K562 (cell line): ENCODE results near the gene ARHGAP30. TPM values are rescaled to one million over a fixed set of nuclear protein-coding genes. Genes with fewer than 3 reads are reported as not detected.
A peak's percentile ranks its signal among the peaks of the same experiment; 100 is the strongest.

Experiments used
- ATAC-seq: fragments of 200-7000 bp; cut with Tn5 transposase; 3 replicates; pipeline ENCODE4 v1.9.1; 2020; ENCODE audit warnings: moderate library complexity
- BruUV-seq: library from RNA; stranded (reverse); fragments of 400-500 nt; replicated peaks from 2 replicates; lab custom pipeline; 2021; lab: Mats Ljungman, UMichigan
- CTCF ChIA-PET: fragments of 300-600 bp; formaldehyde crosslinking; extraction: SDS; loops from one replicate; lab custom pipeline; 2021; ENCODE audit warnings: low intra/inter-chr PET ratio; lab: Yijun Ruan, JAX
- POLR2A ChIA-PET: fragments of 300-600, 350-650 bp; sonication (Branson Sonifier 250); formaldehyde crosslinking; extraction: SDS; loops from one replicate; lab custom pipeline; 2021; ENCODE audit warnings: antibody characterized with exemption, inconsistent platforms; lab: Yijun Ruan, JAX
- DNase-seq, 4 experiments: peaks; one replicate each; pipeline versions ENCODE4 v3.0.0 to v3.0.0-alpha.2; 2011 to 2018; ENCODE audit warnings: low spot score in 3 of 4, mixed read lengths in 3 of 4; ENCODE audit errors: extremely low read depth in 1 of 4
- FAIRE-seq: peaks from 2 replicates; lab custom pipeline; 2011; peaks lifted over from hg19 to GRCh38; lab: Jason Lieb, UNC
- H2AFZ ChIP-seq: 2 replicates; pipeline ENCODE4 v1.6.0; 2011; ENCODE audit warnings: low read depth, low read length, control low read depth, inconsistent platforms
- H3K27ac ChIP-seq: fragments of 200-600 bp; 3 replicates; pipeline ENCODE4 v1.8.0; 2011; ENCODE audit warnings: low read depth, mild to moderate bottlenecking, control low read depth, inconsistent platforms, low read length, moderate library complexity, mixed read lengths; ENCODE audit errors: extremely low read depth
- H3K27me3 ChIP-seq, 2 experiments: fragments of 300-600 bp in 1 of 2; 2 replicates in 1 of 2; 3 replicates in 1 of 2; pipeline versions ENCODE4 v1.6.0 to v1.8.0; 2011; ENCODE audit warnings: inconsistent platforms in 2 of 2, low read length in 2 of 2, mild to moderate bottlenecking in 1 of 2, mixed read lengths in 1 of 2, moderate library complexity in 1 of 2; ENCODE audit not compliant: control insufficient read depth in 2 of 2, insufficient read depth in 2 of 2
- H3K36me3 ChIP-seq: fragments of 300-600 bp; 3 replicates; pipeline ENCODE4 v1.8.0; 2011; ENCODE audit warnings: mild to moderate bottlenecking, low read length, inconsistent platforms; ENCODE audit not compliant: control insufficient read depth, insufficient read depth
- H3K4me1 ChIP-seq, 2 experiments: fragments of 200-600 bp in 1 of 2; replicated peaks in 1 of 2; 2 replicates in 1 of 2; 3 replicates in 1 of 2; pipeline versions ENCODE4 v1.5.1 to v1.8.0; 2011; ENCODE audit warnings: inconsistent platforms in 2 of 2, low read length in 2 of 2, mild to moderate bottlenecking in 1 of 2, mixed read lengths in 1 of 2, moderate library complexity in 1 of 2; ENCODE audit not compliant: control insufficient read depth in 2 of 2, insufficient read depth in 2 of 2
- H3K4me2 ChIP-seq: 2 replicates; pipeline ENCODE4 v1.6.1; 2011; ENCODE audit warnings: low read length, control low read depth, inconsistent platforms, mixed read lengths; ENCODE audit not compliant: insufficient read depth
- H3K4me3 ChIP-seq: fragments of 200-600 bp; sonication (generic), shearing (Covaris generic); 2 replicates; pipeline ENCODE4 v1.5.1; 2016; ENCODE audit warnings: control low read depth, inconsistent platforms
- H3K79me2 ChIP-seq: fragments of 200-600 bp; 3 replicates; pipeline ENCODE4 v1.8.0; 2011; ENCODE audit warnings: low read length, inconsistent platforms; ENCODE audit not compliant: control insufficient read depth, insufficient read depth
- H3K9ac ChIP-seq, 2 experiments: 2 replicates each; pipeline versions ENCODE4 v1.6.0 to v1.6.1; 2011; ENCODE audit warnings: low read depth in 2 of 2, low read length in 2 of 2, control low read depth in 1 of 2, inconsistent platforms in 1 of 2, mild to moderate bottlenecking in 1 of 2, mixed read lengths in 1 of 2; ENCODE audit not compliant: insufficient read depth in 1 of 2
- H3K9me1 ChIP-seq: one replicate; pipeline ENCODE4 v1.6.0; 2011; ENCODE audit warnings: inconsistent platforms, mild to moderate bottlenecking, low read length, moderate library complexity; ENCODE audit not compliant: control insufficient read depth, insufficient read depth
- H3K9me3 ChIP-seq: replicated peaks from 2 replicates; pipeline ENCODE4 v1.5.1; 2011; ENCODE audit warnings: low read depth, low read length, inconsistent platforms; ENCODE audit not compliant: control insufficient read depth, insufficient read depth
- H4K20me1 ChIP-seq: replicated peaks from 2 replicates; pipeline ENCODE4 v1.6.1; 2011; ENCODE audit warnings: low read length, inconsistent platforms, mixed read lengths; ENCODE audit not compliant: control insufficient read depth, insufficient read depth
- EZH2 ChIP-seq: IDR thresholded peaks from 2 replicates; pipeline ENCODE4 v1.6.1; 2012; ENCODE audit warnings: low read depth, mild to moderate bottlenecking, inconsistent platforms, low read length, borderline replicate concordance
- KDM1A ChIP-seq, 2 experiments: fragments of 450-650 bp; IDR thresholded peaks; 2 replicates each; pipeline ENCODE4 v1.6.1; 2016; ENCODE audit warnings: mild to moderate bottlenecking in 2 of 2
- MYBL2 ChIP-seq, 2 experiments: fragments of 450-650 bp in 1 of 2; sonication (generic) in 1 of 2; formaldehyde crosslinking in 1 of 2; IDR thresholded peaks; 2 replicates each; pipeline versions ENCODE4 v1.6.1 to v1.8.1; 2017 to 2022; ENCODE audit warnings: borderline replicate concordance in 1 of 2, inconsistent platforms in 1 of 2, low read depth in 1 of 2, mild to moderate bottlenecking in 1 of 2, missing genetic modification reagents in 1 of 2, moderate library complexity in 1 of 2
- SMARCC2 ChIP-seq: fragments of 450-650 bp; IDR thresholded peaks from 2 replicates; pipeline ENCODE4 v1.6.1; 2017; ENCODE audit warnings: antibody characterized with exemption, moderate library complexity, mild to moderate bottlenecking, low read depth
- SRSF9 ChIP-seq: fragments of 200-400 bp; formaldehyde crosslinking; IDR thresholded peaks from 2 replicates; pipeline ENCODE4 v1.6.1; 2017; ENCODE audit warnings: low read depth, low read length, borderline replicate concordance
- TAF15 ChIP-seq: fragments of 200-400 bp; formaldehyde crosslinking; IDR thresholded peaks from 2 replicates; pipeline ENCODE4 v1.6.1; 2017; ENCODE audit warnings: mild to moderate bottlenecking, low read depth, low read length, moderate library complexity
- WGBS: fragments of 100-300 bp; shearing (Covaris generic); methylation state at CpG from one replicate; pipeline ENCODE4 v1.1.6; 2016; ENCODE audit warnings: low coverage, mixed read lengths; ENCODE audit not compliant: insufficient coverage; ENCODE audit errors: missing lambda C conversion rate; 5-methylcytosine and 5-hydroxymethylcytosine counted together
- in situ Hi-C: fragments of 300-500 bp; cut with MboI; formaldehyde crosslinking; loops from 4 replicates; pipeline ENCODE4 v1.15.0; 2018; ENCODE audit warnings: inconsistent platforms, mixed read lengths
- intact Hi-C: fragments of 100-400 bp; cut with micrococcal nuclease; formaldehyde crosslinking; loops from 2 replicates; pipeline ENCODE4 v1.14.2; 2022
- polyA plus RNA-seq, 8 experiments: library from polyadenylated mRNA; depleted of rRNA in 4 of 8; stranded (reverse) in 5 of 8; unstranded in 3 of 8; fragments of >200 nt; fragmentation: Nextera tagmentation in 2 of 8; fragmentation: Illumina TruSeq in 1 of 8; extraction: Ambion mirVana in 2 of 8; extraction: Trizol in 1 of 8; gene quantifications; 2 replicates each; pipeline versions ENCODE4 v1.2.1 to v1.2.3, GENCODE V29; 2011 to 2014; ENCODE audit warnings: inconsistent platforms in 1 of 8, missing spikeins in 1 of 8
- total RNA-seq, 7 experiments: library from RNA; depleted of rRNA in 6 of 7; stranded (reverse); fragments of >200 nt in 6 of 7; fragmentation: Illumina TruSeq in 2 of 7; extraction: Trizol in 2 of 7; gene quantifications; 2 replicates each; pipeline versions ENCODE4 v1.2.1 to v1.2.3, GENCODE V29; 2011 to 2021; ENCODE audit warnings: low replicate concordance in 1 of 7
- TF ChIP-seq, protein P1 (sequence below): fragments of 250-450 bp; sonication (Bioruptor Pico); IDR thresholded peaks from 2 replicates; pipeline ENCODE4 v1.4.0; 2020

The ARHGAP30 gene
- total and polyA plus RNA-seq, 9 of the 15 experiments (the other 6 are each of a cell fraction or from before 2014, with no cell fraction given), result 0.01 to 0.73 (median 0.12) TPM

DNA sequence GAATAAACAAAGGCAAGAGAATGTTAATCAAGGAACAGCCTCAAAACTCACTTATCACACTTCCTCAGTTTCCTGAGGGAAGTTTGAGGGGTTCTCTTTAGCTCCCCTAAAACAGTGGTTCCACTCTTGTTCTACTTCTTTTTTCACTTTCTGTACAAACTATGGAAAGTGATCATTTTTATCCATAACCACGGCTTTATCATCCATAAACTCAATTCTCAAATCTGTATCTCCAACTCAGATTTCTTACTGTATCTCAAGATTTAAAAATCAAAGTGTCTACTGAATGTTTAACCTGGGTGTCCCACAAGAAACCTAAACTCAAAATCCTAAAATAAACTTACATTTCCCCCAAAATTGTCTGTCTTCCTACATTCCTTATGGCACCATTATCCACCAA is 44.2 kb upstream of the ARHGAP30 start:
- WGBS, result 65% methylated on average over 1 of the region's 1 CpG
- H3K9me1 ChIP-seq, result no peaks in the 10 kb centered on the region
- H3K4me1 ChIP-seq, result peaks cover 19 to 33% of the 10 kb centered on the region in 2 experiments
- no peak overlapping the region for H3K4me2 ChIP-seq
- TF ChIP-seq MYBL2 (IDR thresholded peaks at IDR 0.05; ENCODE audit: low read depth) (no peak), MYBL2 (CRISPR knock-in tag; IDR thresholded peaks at IDR 0.05; ENCODE audit: borderline replicate concordance) (no peak), KDM1A (IDR thresholded peaks at IDR 0.05) (peak; percentile 51 to 59; a peak in 3 of 4 replicates)
- TF ChIP-seq, all 486 proteins: peak for 1
- FAIRE-seq (no peak), ATAC-seq (no peak), DNase-seq (no peak)
- no peaks in the 10 kb centered on the region for H3K9me3 ChIP-seq
- H3K27ac ChIP-seq, result no peak overlapping the region
- CTCF ChIA-PET, result no interaction called here
- no peak overlapping the region for H3K4me3 ChIP-seq
- no peak overlapping the region for H3K9ac ChIP-seq
- in situ Hi-C loops, result no loop called here
- POLR2A ChIA-PET, result interaction anchor here (1.7 kb wide), 1 partner anchor 19 kb away, joined by 4 read pairs; the partner anchor contains the start of gene DEDD
- peaks cover 98% of the 10 kb centered on the region for H3K79me2 ChIP-seq
- peaks cover 70% of the 10 kb centered on the region for H3K36me3 ChIP-seq
- no TSS peak for BruUV-seq
- intact Hi-C loops, result no loop called here
- H3K27me3 ChIP-seq, result no peaks in the 10 kb centered on the region; a peak in 1 of 5 replicates
- H4K20me1 ChIP-seq, result no peaks in the 10 kb centered on the region; the same call in 1 of the 2 replicates
- no peak overlapping the region for H2AFZ ChIP-seq

GRCh38 chr1:161111527-161111926 is 41.8 kb upstream of the ARHGAP30 start:
- peaks cover 8 to 28% of the 10 kb centered on the region in 2 experiments for H3K4me1 ChIP-seq
- in situ Hi-C loops, result no loop called here
- ATAC-seq, result no peak
- H4K20me1 ChIP-seq, result no peaks in the 10 kb centered on the region; the same call in 1 of the 2 replicates
- intact Hi-C loops, result no loop called here
- CTCF ChIA-PET, result interaction anchor here (0.6 kb wide), 1 partner anchor 111 kb away, joined by 3 read pairs; no protein-coding TSS in a partner anchor
- H3K4me2 ChIP-seq, result no peak overlapping the region
- no peak overlapping the region for H3K4me3 ChIP-seq
- POLR2A ChIA-PET, result interaction anchor here (0.8 to 1.4 kb wide), 2 partner anchors 10 to 430 kb away, joined by 3 to 5 read pairs; no protein-coding TSS in a partner anchor
- H3K27me3 ChIP-seq, result no peaks in the 10 kb centered on the region
- no peak overlapping the region for H2AFZ ChIP-seq
- no peaks in the 10 kb centered on the region for H3K9me1 ChIP-seq
- no TSS peak for BruUV-seq
- H3K27ac ChIP-seq, result peak overlapping the region; percentile 2; the same call in 1 of the 3 replicates
- TF ChIP-seq EZH2 (no peak), SMARCC2 (no peak), SRSF9 (no peak), TAF15 (no peak)
- TF ChIP-seq, protein P1, sequence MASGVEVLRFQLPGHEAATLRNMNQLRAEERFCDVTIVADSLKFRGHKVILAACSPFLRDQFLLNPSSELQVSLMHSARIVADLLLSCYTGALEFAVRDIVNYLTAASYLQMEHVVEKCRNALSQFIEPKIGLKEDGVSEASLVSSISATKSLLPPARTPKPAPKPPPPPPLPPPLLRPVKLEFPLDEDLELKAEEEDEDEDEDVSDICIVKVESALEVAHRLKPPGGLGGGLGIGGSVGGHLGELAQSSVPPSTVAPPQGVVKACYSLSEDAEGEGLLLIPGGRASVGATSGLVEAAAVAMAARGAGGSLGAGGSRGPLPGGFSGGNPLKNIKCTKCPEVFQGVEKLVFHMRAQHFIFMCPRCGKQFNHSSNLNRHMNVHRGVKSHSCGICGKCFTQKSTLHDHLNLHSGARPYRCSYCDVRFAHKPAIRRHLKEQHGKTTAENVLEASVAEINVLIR (CRISPR knock-in tag), result no peak
- TF ChIP-seq, all 486 proteins: peak for 0
- DNase-seq, result no peak
- Histone ChIP-seq H3K9me3 (no peaks in the 10 kb centered on the region), H3K9ac (no peak overlapping the region), H3K36me3 (peaks cover 81% of the 10 kb centered on the region), H3K79me2 (peaks cover 95% of the 10 kb centered on the region)
- FAIRE-seq, result no peak
- WGBS, result 71% methylated on average over 2 of the region's 2 CpGs
